ENCODE measurements around the gene EPB41L2.

DNA sequence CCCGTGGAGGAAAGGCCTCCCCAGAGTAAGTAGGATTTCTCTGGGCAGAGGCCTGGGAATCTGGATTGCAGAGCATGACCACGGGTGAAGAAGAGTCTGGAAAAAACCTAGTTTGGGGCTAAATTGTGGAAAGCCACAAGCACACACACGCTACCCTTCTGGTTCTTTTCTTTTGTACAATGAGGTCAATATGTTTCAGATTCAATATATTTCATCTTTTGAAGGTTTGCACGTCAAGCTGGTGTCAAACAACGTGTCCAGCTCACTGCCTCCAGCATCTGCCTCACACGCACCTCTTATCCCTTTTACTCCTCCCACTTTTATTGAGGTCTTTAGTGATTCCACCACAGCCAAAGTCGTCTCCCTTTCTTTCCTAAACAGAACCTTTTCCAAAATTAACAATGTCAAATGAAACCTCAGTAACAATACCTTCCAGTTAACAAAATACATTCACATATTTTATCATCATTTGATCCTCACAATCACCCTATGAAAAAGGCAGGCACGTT lies 773 bp upstream of the EPB41L2 start:
- TF ChIP-seq EP300 (IDR thresholded peaks at IDR 0.05): no peak
- no peak for TF ChIP-seq CTCF (IDR thresholded peaks at IDR 0.05)
- no peak for TF ChIP-seq POLR2AphosphoS5 (IDR thresholded peaks at IDR 0.05)

All from esophagus muscularis mucosa (tissue), 4 donors.